ENCODE data around the gene C5orf22. TPM values are rescaled to one million over a fixed set of nuclear protein-coding genes. Genes with fewer than 3 reads are reported as not detected.

The C5orf22 gene
- total and polyA plus RNA-seq, 10 of the 15 experiments (the other 5 are each of a cell fraction or from before 2014, with no cell fraction given) = 10.5 to 35.5 (median 24.0) TPM

GRCh38 chr5:31531888-31532547, at the start of gene C5orf22, which contains the start of gene DROSHA (continued):
- peak in 1 of 2 experiments; percentile 47; a peak in 1 of 4 replicates for TF ChIP-seq SRF (IDR thresholded peaks at IDR 0.05; ENCODE audit: low read depth in 2 of 2, low read length in 2 of 2)
- no peak for TF ChIP-seq NR2C2 (IDR thresholded peaks at IDR 0.05; ENCODE audit: borderline replicate concordance, control insufficient read depth, insufficient read length, low read depth)
- peak; percentile 83 for TF ChIP-seq EED (IDR thresholded peaks at IDR 0.05; ENCODE audit: low read depth)
- no peak for TF ChIP-seq HDAC6 (IDR thresholded peaks at IDR 0.05; ENCODE audit: unreplicated experiment)
- no peak for TF ChIP-seq CHD4 (IDR thresholded peaks at IDR 0.05)
- peak; percentile 47 for TF ChIP-seq HCFC1 (IDR thresholded peaks at IDR 0.05; ENCODE audit: low read length)
- TF ChIP-seq MEF2A (IDR thresholded peaks at IDR 0.05; ENCODE audit: insufficient read depth, low read depth, low read length) = no peak
- TF ChIP-seq ZNF687 (IDR thresholded peaks at IDR 0.05) = peak; percentile 38; the same call in 1 of the 2 replicates
- TF ChIP-seq HDAC2 (IDR thresholded peaks at IDR 0.05) = no peak
- no peak for TF ChIP-seq IRF5 (IDR thresholded peaks at IDR 0.05; ENCODE audit: borderline replicate concordance)
- peak; percentile 21 for TF ChIP-seq KLF5 (IDR thresholded peaks at IDR 0.05; ENCODE audit: partially characterized antibody)
- no peak for TF ChIP-seq ZSCAN29 (IDR thresholded peaks at IDR 0.05)
- TF ChIP-seq ZNF592 (IDR thresholded peaks at IDR 0.05) = no peak
- no peak for TF ChIP-seq PRDM15 (CRISPR knock-in tag; IDR thresholded peaks at IDR 0.05)
- peak; percentile 94 for TF ChIP-seq PBX3 (IDR thresholded peaks at IDR 0.05; ENCODE audit: insufficient replicate concordance, low read depth, low read length)
